Right lobe of liver (tissue), 4 donors: ENCODE measurements around the gene CAMTA1.

ENCODE experiments used
- CTCF ChIP-seq, 4 donors: fragments of 200-600 bp in 3 of 4; fragments of 450-650 bp in 1 of 4; IDR thresholded peaks; one replicate each; pipeline versions ENCODE4 v1.5.1 to v1.8.0; 2016 to 2022; ENCODE audit warnings: antibody characterized with exemption in 4 of 4, mild to moderate bottlenecking in 2 of 4
- POLR2A ChIP-seq: fragments of 450-650 bp; IDR thresholded peaks from one replicate; pipeline ENCODE4 v1.6.1; 2017; ENCODE audit warnings: antibody characterized with exemption, mild to moderate bottlenecking
- donor health status: DM: no; HTN: no; CAD: no.
- donor health status: DM: no; HTN: no; CAD: no.
- donor health status: DM: no; HTN: yes; CAD: no.

GRCh38 chr1:7313081-7313546 lies 527.9 kb downstream of the CAMTA1 start:
- no peak for TF ChIP-seq CTCF (IDR thresholded peaks at IDR 0.05)
- no peak for TF ChIP-seq POLR2A
